SKM-1 (cell line): ENCODE measurements around the gene MYH11.
"Not testable (repeated sequence)": the region's sequence is repeated elsewhere in the genome, so short reads cannot be mapped to it uniquely, and the experiment has no call there.

Experiments
- DNase-seq: peaks from one replicate; lab custom pipeline; 2025; ENCODE audit not compliant: unreplicated experiment; lab: John Stamatoyannopoulos, UW

The MYH11 gene

GRCh38 chr16:15846510-15846909 lies 10.3 kb downstream of the MYH11 start:
- DNase-seq: no peak

- DNase-seq: no peak
These were observed 13.1 kb downstream of the MYH11 start for GRCh38 chr16:15843635-15844279.

GRCh38 chr16:15839204-15839603 lies 17.6 kb downstream of the MYH11 start:
- not testable (repeated sequence) for DNase-seq

- no peak for DNase-seq
These were observed 19.1 kb downstream of the MYH11 start for GRCh38 chr16:15837761-15838160.

GRCh38 chr16:15836965-15837611 lies 19.7 kb downstream of the MYH11 start:
- no peak for DNase-seq

- DNase-seq: no peak
These were observed 20.8 kb downstream of the MYH11 start for GRCh38 chr16:15836074-15836473.

GRCh38 chr16:15835136-15835878 lies 21.5 kb downstream of the MYH11 start:
- DNase-seq: no peak

- peak; percentile 6 for DNase-seq
These were observed 22.3 kb downstream of the MYH11 start for GRCh38 chr16:15834502-15834901.

- no peak for DNase-seq
These were observed 23.3 kb downstream of the MYH11 start for GRCh38 chr16:15833541-15833940.

- DNase-seq: no peak
These were observed 24.6 kb downstream of the MYH11 start for GRCh38 chr16:15832241-15832640.

- peak; percentile 15 for DNase-seq
These were observed 25.9 kb downstream of the MYH11 start for GRCh38 chr16:15830832-15831451.

- DNase-seq: no peak
These were observed 27.4 kb downstream of the MYH11 start for GRCh38 chr16:15829460-15829859.

- no peak for DNase-seq
These were observed 29.0 kb downstream of the MYH11 start for GRCh38 chr16:15827709-15828343.

GRCh38 chr16:15827299-15827698 lies 29.5 kb downstream of the MYH11 start:
- DNase-seq: no peak

GRCh38 chr16:15825750-15826305 lies 31.0 kb downstream of the MYH11 start:
- no peak for DNase-seq

- DNase-seq: no peak
These were observed 33.9 kb downstream of the MYH11 start for GRCh38 chr16:15822957-15823356.

GRCh38 chr16:15820837-15821236 lies 36.0 kb downstream of the MYH11 start:
- DNase-seq: no peak

GRCh38 chr16:15819046-15819445 lies 37.8 kb downstream of the MYH11 start:
- DNase-seq: no peak

- no peak for DNase-seq
These were observed 39.4 kb downstream of the MYH11 start for GRCh38 chr16:15817446-15817845.

- DNase-seq: no peak
These were observed 40.6 kb downstream of the MYH11 start for GRCh38 chr16:15816228-15816627.

GRCh38 chr16:15812401-15812750 lies 44.5 kb downstream of the MYH11 start:
- DNase-seq: not testable (repeated sequence)
